Neuronal stem cell (in vitro differentiated cells): ENCODE data around the gene TXNDC17.
A peak's percentile ranks its signal among the peaks of the same experiment; 100 is the strongest.

Experiments used
- DNase-seq: peaks from one replicate; pipeline ENCODE4 v3.0.0-alpha.2; 2013; ENCODE audit warnings: low spot score
- H2AFZ ChIP-seq: one replicate; pipeline ENCODE4 v1.6.1; 2013; ENCODE audit warnings: mild to moderate bottlenecking, low read length, inconsistent platforms
- H2AK5ac ChIP-seq: 2 replicates; pipeline ENCODE4 v1.6.1; 2013; ENCODE audit warnings: low read depth, mild to moderate bottlenecking, inconsistent platforms, low read length, moderate library complexity, mixed read lengths
- H2BK120ac ChIP-seq: 2 replicates; pipeline ENCODE4 v1.6.1; 2013; ENCODE audit warnings: low read depth, mild to moderate bottlenecking, inconsistent platforms, low read length, moderate library complexity, mixed read lengths
- H2BK12ac ChIP-seq: one replicate; pipeline ENCODE4 v1.6.1; 2013; ENCODE audit warnings: low read length, inconsistent platforms
- H2BK15ac ChIP-seq: 2 replicates; pipeline ENCODE4 v1.6.1; 2013; ENCODE audit warnings: mild to moderate bottlenecking, low read length, inconsistent platforms, mixed read lengths
- H2BK5ac ChIP-seq: one replicate; pipeline ENCODE4 v1.6.1; 2013; ENCODE audit warnings: inconsistent platforms, mild to moderate bottlenecking, low read length, moderate library complexity
- H3K14ac ChIP-seq: one replicate; pipeline ENCODE4 v1.6.1; 2013; ENCODE audit warnings: low read length, inconsistent platforms
- H3K18ac ChIP-seq: 2 replicates; pipeline ENCODE4 v1.6.1; 2013; ENCODE audit warnings: low read length, inconsistent platforms
- H3K23ac ChIP-seq: 2 replicates; pipeline ENCODE4 v1.6.1; 2013; ENCODE audit warnings: low read depth, mild to moderate bottlenecking, mixed read lengths, low read length, inconsistent platforms; ENCODE audit not compliant: poor library complexity
- H3K27ac ChIP-seq: replicated peaks from 3 replicates; pipeline ENCODE4 v1.5.1; 2013; ENCODE audit warnings: low read length, inconsistent platforms
- H3K27me3 ChIP-seq, 3 experiments: 2 replicates each; pipeline ENCODE4 v1.6.1; 2013; ENCODE audit warnings: low read length in 3 of 3, mild to moderate bottlenecking in 2 of 3, inconsistent platforms in 1 of 3, low read depth in 1 of 3, mixed read lengths in 1 of 3, moderate library complexity in 1 of 3; ENCODE audit not compliant: control insufficient read depth in 3 of 3, insufficient read depth in 3 of 3
- H3K36me3 ChIP-seq, 2 donors: replicated peaks in 1 of 2; 2 replicates each; pipeline ENCODE4 v1.6.1; 2013; ENCODE audit warnings: low read length in 2 of 2; ENCODE audit not compliant: control insufficient read depth in 2 of 2, insufficient read depth in 2 of 2
- H3K4ac ChIP-seq: 2 replicates; pipeline ENCODE4 v1.6.1; 2013; ENCODE audit warnings: inconsistent platforms, mild to moderate bottlenecking, low read length, moderate library complexity
- H3K4me1 ChIP-seq, 2 donors: 1 replicate in 1 of 2; 2 replicates in 1 of 2; pipeline ENCODE4 v1.6.1; 2013; ENCODE audit warnings: low read length in 2 of 2, low read depth in 1 of 2; ENCODE audit not compliant: control insufficient read depth in 2 of 2, insufficient read depth in 1 of 2
- H3K4me2 ChIP-seq: one replicate; pipeline ENCODE4 v1.6.1; 2013; ENCODE audit warnings: mild to moderate bottlenecking, low read length, inconsistent platforms; ENCODE audit not compliant: insufficient read depth, poor library complexity, severe bottlenecking
- H3K4me3 ChIP-seq, 2 donors: 2 replicates each; pipeline ENCODE4 v1.5.1; 2013; ENCODE audit warnings: low read length in 2 of 2, mild to moderate bottlenecking in 2 of 2, inconsistent platforms in 1 of 2, moderate library complexity in 1 of 2
- H3K79me1 ChIP-seq: one replicate; pipeline ENCODE4 v1.6.1; 2013; ENCODE audit warnings: low read depth, mild to moderate bottlenecking, inconsistent platforms, low read length, moderate library complexity
- H3K9ac ChIP-seq: one replicate; pipeline ENCODE4 v1.6.1; 2013; ENCODE audit warnings: mild to moderate bottlenecking, low read depth, low read length, inconsistent platforms; ENCODE audit not compliant: poor library complexity
- H3K9me3 ChIP-seq, 2 donors: replicated peaks in 1 of 2; 2 replicates each; pipeline versions ENCODE3 to v1.6.1; 2013; ENCODE audit warnings: low read length in 2 of 2, mild to moderate bottlenecking in 2 of 2, inconsistent platforms in 1 of 2, low read depth in 1 of 2, mixed read lengths in 1 of 2, moderate library complexity in 1 of 2; ENCODE audit not compliant: control insufficient read depth in 2 of 2, insufficient read depth in 1 of 2
- H4K8ac ChIP-seq: one replicate; pipeline ENCODE4 v1.6.1; 2013; ENCODE audit warnings: low read depth, mild to moderate bottlenecking, inconsistent platforms, low read length, moderate library complexity
- H4K91ac ChIP-seq: one replicate; pipeline ENCODE4 v1.6.1; 2013; ENCODE audit warnings: low read length, low read depth, mild to moderate bottlenecking, inconsistent platforms; ENCODE audit not compliant: poor library complexity
- WGBS, 2 donors: extraction: QIAGEN DNeasy Blood & Tissue Kit; methylation state at CpG; one replicate each; pipeline ENCODE4 v1.1.7; 2013; ENCODE audit warnings: missing lambda C conversion rate in 2 of 2, mixed read lengths in 1 of 2; ENCODE audit not compliant: insufficient read length in 2 of 2, insufficient replicate concordance in 1 of 2; ENCODE audit errors: extremely low coverage in 2 of 2; 5-methylcytosine and 5-hydroxymethylcytosine counted together

The TXNDC17 gene

DNA sequence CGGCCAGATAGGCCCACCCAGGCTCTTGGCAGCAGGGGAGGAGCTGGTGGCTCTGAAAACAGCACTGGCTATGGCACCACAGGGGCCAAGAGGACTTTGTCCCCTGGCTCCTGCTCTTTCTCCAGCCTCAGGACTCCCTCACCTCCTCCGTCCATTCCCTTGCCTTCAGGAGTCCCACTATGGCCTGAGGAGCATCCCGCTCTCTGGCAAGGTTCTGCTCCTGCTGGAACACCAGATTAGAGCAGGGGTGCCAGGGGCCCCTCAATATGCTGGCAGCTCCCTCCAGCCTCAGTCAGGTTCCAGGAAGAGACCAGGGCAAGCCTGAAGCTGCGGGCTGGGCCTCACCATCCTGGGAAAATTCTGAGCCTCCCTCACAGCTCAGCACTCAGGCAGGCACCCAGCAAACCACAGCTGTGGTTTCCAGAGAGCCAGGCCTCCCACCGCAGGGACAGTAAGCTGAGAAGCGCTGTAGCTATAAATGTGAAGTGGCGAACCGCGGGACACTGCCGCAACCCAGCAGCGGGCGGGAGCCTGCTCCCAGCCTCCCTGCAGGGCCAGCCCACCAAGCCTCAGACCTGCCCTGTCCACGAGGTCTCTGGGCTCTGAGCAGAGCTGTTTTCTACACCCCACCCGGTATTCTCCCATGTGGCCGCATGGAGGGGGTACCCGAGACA, 36.4 kb downstream of the TXNDC17 start:
- Histone ChIP-seq H3K27ac (no peak overlapping the region), H2AK5ac (peak overlapping the region; percentile 17), H4K91ac (no peak overlapping the region), H3K27me3 (peaks cover 0 to 25% (median 0%) of the 10 kb centered on the region in 3 experiments), H3K9ac (no peak overlapping the region), H3K4me1 (no peaks in the 10 kb centered on the region), H3K14ac (no peak overlapping the region), H4K8ac (no peak overlapping the region), H3K9me3 (no peaks in the 10 kb centered on the region), H3K4me3 (no peak overlapping the region), H3K23ac (peak overlapping the region; percentile 6), H3K79me1 (no peaks in the 10 kb centered on the region), H2AFZ (no peak overlapping the region), H3K4ac (no peak overlapping the region), H2BK15ac (no peak overlapping the region), H3K18ac (no peak overlapping the region), H2BK5ac (no peak overlapping the region), H2BK12ac (no peak overlapping the region), H3K4me2 (no peak overlapping the region), H2BK120ac (peak overlapping the region; percentile 20), H3K36me3 (no peaks in the 10 kb centered on the region)
- no CpG with 5 or more reads among the region's 16 CpGs for WGBS, 2 donors
- DNase-seq = no peak

DNA sequence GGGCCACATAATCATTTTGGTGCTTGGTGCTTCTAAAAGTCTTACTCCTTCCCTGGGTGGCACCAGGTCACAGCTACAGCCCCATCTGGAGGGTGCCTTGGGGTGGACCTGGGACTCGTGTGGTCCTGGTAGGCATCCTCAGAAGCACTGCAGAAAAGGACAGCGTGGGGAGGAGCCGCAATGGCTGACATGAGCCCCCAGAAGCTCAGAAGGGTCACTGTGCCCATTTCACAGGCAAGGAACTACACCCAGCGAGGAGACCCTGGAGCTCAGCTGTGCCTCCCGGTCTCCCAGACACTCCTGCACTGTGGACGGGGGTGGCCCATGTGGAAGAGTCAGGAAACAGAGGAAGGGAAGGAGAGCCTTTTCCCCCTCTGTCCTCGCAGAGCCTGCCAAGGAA, 37.1 kb downstream of the TXNDC17 start:
- WGBS, 2 donors = no CpG with 5 or more reads among the region's 7 CpGs
- Histone ChIP-seq H3K4me1 (no peaks in the 10 kb centered on the region), H2AFZ (no peak overlapping the region), H2BK120ac (peak overlapping the region; percentile 20), H3K4me2 (no peak overlapping the region), H3K14ac (no peak overlapping the region), H3K27ac (no peak overlapping the region), H3K36me3 (no peaks in the 10 kb centered on the region), H3K9ac (peak overlapping the region; percentile 55), H3K79me1 (no peaks in the 10 kb centered on the region), H4K91ac (no peak overlapping the region), H3K4ac (no peak overlapping the region), H4K8ac (no peak overlapping the region), H2AK5ac (no peak overlapping the region), H2BK12ac (no peak overlapping the region), H3K9me3 (no peaks in the 10 kb centered on the region), H3K18ac (peak overlapping the region; percentile 21), H2BK15ac (peak overlapping the region; percentile 39), H3K4me3 (no peak overlapping the region), H2BK5ac (no peak overlapping the region), H3K23ac (no peak overlapping the region), H3K27me3 (peaks cover 0 to 25% (median 0%) of the 10 kb centered on the region in 3 experiments)
- DNase-seq = no peak

DNA sequence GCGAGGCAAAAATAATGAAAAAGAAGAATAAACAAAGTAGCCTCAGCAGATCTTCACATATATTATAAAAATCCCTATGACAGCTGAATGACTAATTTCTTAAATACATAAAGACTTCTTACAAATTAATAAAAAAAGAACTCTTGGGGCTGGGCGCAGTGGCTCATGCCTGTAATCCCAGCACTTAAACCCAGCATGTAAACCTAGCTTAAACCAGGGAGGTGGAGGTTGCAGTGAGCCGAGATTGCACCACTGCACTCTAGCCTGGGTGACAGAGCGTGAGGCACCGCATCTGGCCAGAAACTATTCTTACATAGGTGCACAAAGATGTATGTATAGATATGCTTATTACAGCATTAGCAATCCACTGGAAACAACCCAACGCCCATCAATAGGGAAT, 38.4 kb downstream of the TXNDC17 start:
- H3K9ac ChIP-seq = no peak overlapping the region
- DNase-seq = no peak
- no peak overlapping the region for H3K4me3 ChIP-seq
- H4K91ac ChIP-seq = no peak overlapping the region
- H3K4me1 ChIP-seq = no peaks in the 10 kb centered on the region
- H3K4ac ChIP-seq = no peak overlapping the region
- no peak overlapping the region for H2BK120ac ChIP-seq
- H2AFZ ChIP-seq = no peak overlapping the region
- no peak overlapping the region for H2BK12ac ChIP-seq
- peaks cover 0 to 21% (median 0%) of the 10 kb centered on the region in 3 experiments for H3K27me3 ChIP-seq
- H2AK5ac ChIP-seq = no peak overlapping the region
- H4K8ac ChIP-seq = no peak overlapping the region
- no peak overlapping the region for H3K27ac ChIP-seq
- no peak overlapping the region for H2BK15ac ChIP-seq
- H3K23ac ChIP-seq = no peak overlapping the region
- H3K4me2 ChIP-seq = no peak overlapping the region
- H3K9me3 ChIP-seq = no peaks in the 10 kb centered on the region
- H2BK5ac ChIP-seq = no peak overlapping the region
- H3K14ac ChIP-seq = no peak overlapping the region
- no CpG with 5 or more reads among the region's 6 CpGs for WGBS, 2 donors
- H3K18ac ChIP-seq = no peak overlapping the region
- H3K36me3 ChIP-seq = no peaks in the 10 kb centered on the region
- H3K79me1 ChIP-seq = no peaks in the 10 kb centered on the region

DNA sequence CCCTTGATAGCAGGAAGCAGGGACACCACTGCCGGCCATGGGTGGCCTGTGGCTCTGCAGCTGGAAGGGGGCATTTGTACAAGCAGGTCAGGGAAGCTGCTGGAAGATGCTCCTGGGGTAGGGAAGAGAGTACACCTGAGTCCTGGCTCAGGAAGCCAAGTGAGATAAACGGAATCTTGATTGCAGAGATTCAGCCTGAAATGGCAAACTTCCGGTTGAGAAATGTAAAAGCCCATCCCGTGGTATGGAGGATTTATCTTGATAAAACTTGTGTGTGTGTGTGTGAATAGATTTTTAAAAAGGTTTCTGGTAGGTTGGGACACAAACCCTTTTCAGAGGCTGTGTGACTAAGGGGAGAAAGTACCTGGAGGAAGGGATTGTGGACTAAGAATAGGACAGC, 40.3 kb downstream of the TXNDC17 start:
- no peak overlapping the region for H2BK120ac ChIP-seq
- no peaks in the 10 kb centered on the region for H3K36me3 ChIP-seq
- H4K91ac ChIP-seq = no peak overlapping the region
- no peak for DNase-seq
- H3K4me3 ChIP-seq = no peak overlapping the region
- H3K14ac ChIP-seq = no peak overlapping the region
- H3K4me2 ChIP-seq = no peak overlapping the region
- no peak overlapping the region for H3K4ac ChIP-seq
- H3K9ac ChIP-seq = no peak overlapping the region
- no peak overlapping the region for H2BK15ac ChIP-seq
- no peak overlapping the region for H2AFZ ChIP-seq
- H3K27me3 ChIP-seq = peaks cover 0 to 29% (median 0%) of the 10 kb centered on the region in 3 experiments
- no peaks in the 10 kb centered on the region for H3K79me1 ChIP-seq
- H3K18ac ChIP-seq = no peak overlapping the region
- H3K4me1 ChIP-seq = no peaks in the 10 kb centered on the region
- H3K23ac ChIP-seq = no peak overlapping the region
- no peaks in the 10 kb centered on the region for H3K9me3 ChIP-seq
- WGBS, 2 donors = no CpG with 5 or more reads among the region's 4 CpGs
- H2BK5ac ChIP-seq = no peak overlapping the region
- H2BK12ac ChIP-seq = no peak overlapping the region
- no peak overlapping the region for H4K8ac ChIP-seq
- H2AK5ac ChIP-seq = no peak overlapping the region
- no peak overlapping the region for H3K27ac ChIP-seq
